ENCODE data around the gene LRRC1. TPM values are rescaled to one million over a fixed set of nuclear protein-coding genes. Genes with fewer than 3 reads are reported as not detected.

The LRRC1 gene
- total and polyA plus RNA-seq, 2 of the 8 experiments (the other 6 are each of a cell fraction or from before 2014, with no cell fraction given): 6.7 to 15.9 TPM

DNA sequence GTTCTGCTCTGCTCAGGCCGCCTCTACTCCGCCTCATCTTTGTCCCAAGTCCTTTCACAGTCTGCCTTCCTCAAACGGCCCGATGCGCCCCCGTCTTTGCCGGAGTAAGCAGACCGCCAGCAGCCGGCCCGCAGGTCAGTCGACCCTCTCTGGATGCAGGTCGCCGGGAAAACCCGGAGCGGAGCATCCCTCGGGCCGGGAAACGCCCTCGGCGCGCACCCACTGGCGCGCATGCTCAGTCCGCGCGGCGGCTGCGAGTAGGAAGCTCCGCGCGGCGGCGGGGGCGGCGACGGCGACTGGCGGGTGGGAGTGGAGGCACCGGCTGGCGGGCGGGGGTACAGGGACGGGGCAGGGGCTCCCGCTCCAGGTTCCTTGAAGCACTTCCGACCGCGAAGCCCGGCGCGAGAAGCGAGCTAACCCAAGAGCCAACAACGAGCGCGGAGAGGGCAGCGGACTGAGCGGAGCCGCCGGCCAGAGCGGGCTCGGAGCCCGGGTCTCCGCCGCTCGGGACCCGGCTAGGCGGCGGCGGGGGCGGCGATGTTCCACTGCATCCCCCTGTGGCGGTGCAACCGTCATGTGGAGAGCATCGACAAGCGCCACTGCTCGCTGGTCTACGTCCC lies at the start of gene LRRC1 (continued):
- TF ChIP-seq KDM1A (IDR thresholded peaks at IDR 0.05; ENCODE audit: borderline replicate concordance, low read length) (no peak), CBX8 (IDR thresholded peaks at IDR 0.05; ENCODE audit: borderline replicate concordance, low read depth, low read length) (no peak), RNF2 (IDR thresholded peaks at IDR 0.05; ENCODE audit: borderline replicate concordance, low read depth, low read length, missing control alignments, poor library complexity, severe bottlenecking) (no peak), POLR2AphosphoS5 (IDR thresholded peaks at IDR 0.05; ENCODE audit: low read depth, low read length) (peak; percentile 52; the same call in 1 of the 2 replicates), NANOG (IDR thresholded peaks at IDR 0.05; ENCODE audit: insufficient read depth, low read depth, low read length, poor library complexity, severe bottlenecking) (no peak), ZNF274 (IDR thresholded peaks at IDR 0.05; ENCODE audit: borderline replicate concordance, extremely low read depth, low read length) (no peak), EZH2 (IDR thresholded peaks at IDR 0.05; ENCODE audit: low read depth, low read length, severe bottlenecking) (no peak), RBBP5 (IDR thresholded peaks at IDR 0.05; ENCODE audit: borderline replicate concordance, low read depth, low read length) (no peak; the same call in 1 of the 2 replicates), TEAD4 (IDR thresholded peaks at IDR 0.05; ENCODE audit: low read depth, low read length) (no peak), YY1 (IDR thresholded peaks at IDR 0.05; ENCODE audit: low read depth, low read length) (no peak), TAF7 (optimal IDR thresholded peaks at IDR 0.05; ENCODE audit: borderline replicate concordance, low read depth, low read length) (peak; percentile 86), SP2 (IDR thresholded peaks at IDR 0.05; ENCODE audit: low read length) (no peak), EP300 (IDR thresholded peaks at IDR 0.05; ENCODE audit: borderline replicate concordance in 1 of 2, low read depth in 2 of 2, low read length in 2 of 2) (0 out of 3 replicates have a peak, but pooled peaks of 1 of the 2 experiments have one; percentile 4), CHD1 (IDR thresholded peaks at IDR 0.05; ENCODE audit: low read depth, low read length) (no peak), CEBPB (IDR thresholded peaks at IDR 0.05; ENCODE audit: low read depth, low read length) (no peak), HDAC2 (IDR thresholded peaks at IDR 0.05; ENCODE audit: borderline replicate concordance in 1 of 2, low read depth in 2 of 2, low read length in 2 of 2) (0 out of 4 replicates have a peak, but pooled peaks of 1 of the 2 experiments have one; percentile 21), JUN (IDR thresholded peaks at IDR 0.05; ENCODE audit: low read depth, low read length) (no peak), SIN3A (conservative IDR thresholded peaks at IDR 0.05 in 1 of 2, IDR thresholded peaks at IDR 0.05 in 1 of 2; ENCODE audit: low read depth in 1 of 2, low read length in 2 of 2) (peak in 1 of 2 experiments; percentile 38; a peak in 3 of 4 replicates), CHD2 (IDR thresholded peaks at IDR 0.05; ENCODE audit: low read length) (no peak)
- TF ChIP-seq, protein P1, sequence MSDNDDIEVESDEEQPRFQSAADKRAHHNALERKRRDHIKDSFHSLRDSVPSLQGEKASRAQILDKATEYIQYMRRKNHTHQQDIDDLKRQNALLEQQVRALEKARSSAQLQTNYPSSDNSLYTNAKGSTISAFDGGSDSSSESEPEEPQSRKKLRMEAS (IDR thresholded peaks at IDR 0.05): peak; percentile 15; the same call in 1 of the 2 replicates
- TF ChIP-seq, protein P2, sequence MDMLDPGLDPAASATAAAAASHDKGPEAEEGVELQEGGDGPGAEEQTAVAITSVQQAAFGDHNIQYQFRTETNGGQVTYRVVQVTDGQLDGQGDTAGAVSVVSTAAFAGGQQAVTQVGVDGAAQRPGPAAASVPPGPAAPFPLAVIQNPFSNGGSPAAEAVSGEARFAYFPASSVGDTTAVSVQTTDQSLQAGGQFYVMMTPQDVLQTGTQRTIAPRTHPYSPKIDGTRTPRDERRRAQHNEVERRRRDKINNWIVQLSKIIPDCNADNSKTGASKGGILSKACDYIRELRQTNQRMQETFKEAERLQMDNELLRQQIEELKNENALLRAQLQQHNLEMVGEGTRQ (IDR thresholded peaks at IDR 0.05; ENCODE audit: low read length): no peak
